Stimulated activated naive CD8-positive, alpha-beta T cell treated with anti-CD3 and anti-CD28 coated beads, Interleukin-15, Interleukin-2, amounts not matched to agents 100 U/mL and 50 U/mL, for 24 hours (primary cell): ENCODE data around the gene GNPTAB.

ENCODE experiments used
- ATAC-seq: fragments of 150-1000 bp; cut with Tn5 transposase; one replicate; pipeline ENCODE4 v1.10.0; 2021
- DNase-seq: peaks from one replicate; pipeline ENCODE4 v3.0.0; 2021

Gene GNPTAB

DNA sequence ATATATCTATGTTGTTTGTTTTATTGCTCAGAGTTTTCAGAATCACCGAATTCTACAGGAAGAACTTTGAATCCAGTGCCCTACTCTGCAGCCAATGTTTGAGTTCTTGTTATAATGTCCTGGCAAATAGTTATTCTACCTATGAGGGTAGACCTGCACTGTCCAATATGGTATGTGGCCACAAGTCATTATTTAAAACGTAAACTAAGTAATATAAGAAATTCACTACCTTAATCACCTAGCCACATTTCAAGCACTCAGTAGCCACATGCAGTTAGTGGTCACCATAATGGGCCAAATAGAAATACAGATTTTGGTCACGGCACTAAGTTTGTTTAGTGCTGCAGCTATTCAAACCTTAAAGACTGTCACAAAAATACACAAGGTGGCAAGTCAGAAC lies 26.4 kb downstream of the GNPTAB start:
- no peak for ATAC-seq
- DNase-seq: no peak

DNA sequence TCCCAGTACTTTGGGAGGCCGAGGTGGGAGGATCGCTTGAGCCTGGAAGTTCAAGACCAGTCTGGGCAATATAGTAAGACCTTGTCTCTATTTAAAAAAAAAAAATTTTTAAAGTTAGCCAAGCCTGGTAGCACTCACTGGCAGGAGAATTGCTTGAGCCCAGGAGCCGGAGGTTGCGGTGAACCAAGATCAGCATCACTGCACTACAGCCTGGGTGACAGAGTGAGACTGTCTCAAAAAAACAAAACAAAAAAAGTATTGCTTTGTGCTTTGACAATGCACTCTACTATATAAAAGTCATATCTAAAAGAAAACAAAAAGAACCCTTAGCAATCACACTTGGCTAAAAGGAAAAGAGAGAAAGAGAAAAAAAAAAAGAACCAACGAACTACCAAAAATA lies 26.8 kb downstream of the GNPTAB start:
- DNase-seq: no peak
- no peak for ATAC-seq

DNA sequence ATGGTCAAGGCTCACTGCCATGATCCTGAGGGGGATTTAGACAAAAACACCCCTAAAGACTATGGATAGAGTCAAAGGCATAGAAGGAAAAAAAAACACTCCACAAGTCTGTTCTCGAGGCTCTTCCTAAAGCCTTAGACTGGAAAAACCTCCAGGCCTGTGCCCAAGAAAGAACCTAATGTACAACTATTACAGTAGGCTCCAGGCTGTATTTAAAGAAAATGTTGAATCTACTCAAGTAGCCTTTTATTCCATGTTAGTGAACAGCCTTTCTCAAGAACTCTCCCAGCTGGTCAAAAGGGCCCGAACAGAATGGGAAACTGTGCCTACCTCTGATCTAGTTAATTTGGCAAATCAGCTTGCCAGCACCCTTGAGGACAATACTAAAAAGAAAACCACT lies 28.3 kb downstream of the GNPTAB start:
- DNase-seq: no peak
- no peak for ATAC-seq

DNA sequence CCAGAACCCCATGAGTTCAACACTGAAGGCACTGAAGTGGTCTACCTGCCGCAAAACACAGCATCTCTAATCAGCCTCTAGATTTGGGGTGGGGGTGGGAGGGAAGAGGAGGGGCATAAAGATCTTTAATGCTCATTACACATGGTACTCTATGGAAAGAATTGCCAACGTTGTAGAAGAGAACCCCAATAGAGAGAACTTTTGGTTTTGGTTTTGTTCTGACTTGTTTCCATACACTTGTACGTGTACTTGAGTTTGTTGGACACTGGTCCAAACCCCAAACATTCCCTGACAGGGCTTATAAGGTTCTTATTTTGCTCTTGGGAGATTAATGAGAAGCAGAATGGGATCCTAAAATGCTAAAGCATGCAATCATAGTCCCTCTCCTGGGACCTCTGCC lies 31.0 kb downstream of the GNPTAB start:
- peak; percentile 70 for ATAC-seq
- DNase-seq: no peak

DNA sequence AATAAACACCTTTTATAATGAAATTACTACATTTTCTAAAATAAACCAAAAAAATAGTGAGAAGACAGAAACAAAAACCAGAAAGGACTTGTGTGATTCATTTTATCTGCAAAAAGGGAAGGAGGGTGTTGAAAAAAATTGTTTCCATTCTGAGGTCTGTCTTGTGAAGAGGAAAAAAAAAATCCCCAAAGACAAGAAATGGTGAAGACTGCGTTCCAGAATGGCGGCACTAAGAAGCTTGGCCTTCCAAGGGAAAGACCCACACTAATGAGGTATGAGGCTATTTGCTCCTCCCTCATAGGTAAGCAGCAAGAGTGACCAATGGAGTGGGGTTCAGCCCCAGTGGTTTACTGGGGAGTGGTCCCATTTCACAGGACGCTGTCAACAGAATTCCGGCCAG lies 35.0 kb downstream of the GNPTAB start:
- DNase-seq (no peak), ATAC-seq (peak; percentile 38)

DNA sequence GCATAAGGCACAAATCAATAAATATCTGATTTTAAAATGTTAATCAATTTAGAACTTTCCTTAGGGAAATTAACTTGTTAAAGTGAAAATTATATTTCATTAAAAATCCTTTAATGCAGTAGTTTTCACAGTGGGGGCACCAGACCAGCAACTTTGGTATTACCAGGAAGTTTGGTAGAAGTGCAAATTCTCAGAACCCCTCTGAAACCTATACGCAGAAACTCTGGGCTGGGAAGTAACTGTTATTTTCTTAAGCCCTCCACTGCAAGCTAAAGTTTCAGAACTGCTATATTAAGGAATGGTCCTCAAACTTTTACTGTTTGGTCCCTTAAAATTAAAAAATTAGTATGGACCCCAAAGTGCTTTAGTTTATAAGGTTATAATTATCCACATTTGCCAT lies 35.7 kb downstream of the GNPTAB start:
- ATAC-seq (no peak), DNase-seq (no peak)

DNA sequence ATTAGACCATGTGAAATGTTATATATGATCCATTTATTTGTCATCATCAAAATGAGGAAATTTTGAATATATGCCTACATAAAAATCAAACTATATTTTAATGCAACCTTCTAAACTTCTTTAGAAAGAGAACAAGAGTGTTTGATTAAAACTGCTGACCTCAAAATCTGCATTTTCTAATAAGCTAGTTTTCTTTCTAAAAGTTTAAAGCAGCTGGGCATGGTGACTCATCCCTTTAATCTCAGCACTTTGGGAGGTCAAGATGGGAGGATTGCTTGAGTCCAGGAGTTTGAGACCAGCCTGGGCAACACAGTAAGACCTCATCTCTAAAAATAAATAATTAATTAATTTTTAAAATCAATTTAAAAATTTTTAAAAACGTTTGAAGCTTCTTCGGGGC lies 36.2 kb downstream of the GNPTAB start:
- ATAC-seq (no peak), DNase-seq (no peak)

DNA sequence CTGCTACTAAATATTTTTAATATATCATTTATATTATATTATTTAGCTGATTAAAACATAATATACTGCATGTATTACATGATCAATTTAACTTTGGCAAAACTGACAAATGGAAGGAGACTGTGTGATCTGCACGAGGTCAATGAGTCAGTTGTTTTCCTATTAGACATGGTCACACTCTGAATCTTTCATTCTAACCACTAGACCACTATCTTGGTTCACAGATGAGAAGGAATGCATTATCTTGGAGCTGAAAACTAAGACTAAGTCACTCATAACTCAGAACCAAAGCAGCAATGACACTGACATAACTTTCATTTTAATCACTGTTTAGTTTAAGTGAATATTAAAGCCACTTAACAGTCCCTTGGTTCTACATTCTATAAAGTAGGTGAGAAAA lies 37.4 kb downstream of the GNPTAB start:
- DNase-seq (no peak), ATAC-seq (peak; percentile 94)

DNA sequence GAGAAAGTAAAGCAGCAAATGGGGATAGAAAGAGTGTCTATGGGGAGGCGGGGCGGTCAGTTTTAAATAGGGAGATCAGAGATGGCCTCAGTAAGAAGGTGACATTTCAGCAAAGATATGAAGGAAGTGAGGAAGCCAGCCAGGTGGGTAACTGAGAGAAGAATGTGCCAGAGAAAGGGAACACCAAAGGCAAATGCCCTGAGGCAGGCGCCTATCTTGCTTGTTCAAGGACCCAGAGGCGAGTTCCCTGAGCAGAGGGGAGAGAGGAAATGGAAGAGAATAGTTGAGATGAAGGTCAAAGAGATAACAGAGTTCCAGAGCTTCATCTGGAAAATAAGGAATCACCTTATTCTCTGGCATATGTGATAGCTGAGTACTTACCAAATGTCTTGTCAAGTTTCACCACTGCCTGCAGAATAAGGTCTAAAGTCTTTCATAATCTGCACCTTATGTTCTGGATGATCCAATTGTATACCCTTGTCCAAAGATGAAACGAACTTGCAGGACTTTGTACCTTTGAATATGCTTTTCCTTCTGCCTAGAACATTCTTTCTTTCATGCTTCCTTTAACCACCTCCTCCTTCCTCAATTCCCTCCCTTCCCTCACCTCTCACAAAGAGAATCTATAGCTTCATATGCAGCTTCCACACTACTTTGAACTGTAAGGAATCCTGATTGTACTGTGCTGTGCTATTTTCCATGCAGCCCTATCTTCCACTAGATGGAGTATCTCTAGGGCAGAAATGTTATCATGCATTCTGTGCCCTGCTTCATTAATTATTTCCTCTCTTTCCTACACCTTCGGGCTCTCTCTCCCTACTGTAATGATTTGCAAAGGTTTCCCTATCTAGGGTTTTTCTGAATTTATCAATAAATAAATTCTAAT lies 38.5 kb downstream of the GNPTAB start:
- no peak for DNase-seq
- ATAC-seq: no peak

DNA sequence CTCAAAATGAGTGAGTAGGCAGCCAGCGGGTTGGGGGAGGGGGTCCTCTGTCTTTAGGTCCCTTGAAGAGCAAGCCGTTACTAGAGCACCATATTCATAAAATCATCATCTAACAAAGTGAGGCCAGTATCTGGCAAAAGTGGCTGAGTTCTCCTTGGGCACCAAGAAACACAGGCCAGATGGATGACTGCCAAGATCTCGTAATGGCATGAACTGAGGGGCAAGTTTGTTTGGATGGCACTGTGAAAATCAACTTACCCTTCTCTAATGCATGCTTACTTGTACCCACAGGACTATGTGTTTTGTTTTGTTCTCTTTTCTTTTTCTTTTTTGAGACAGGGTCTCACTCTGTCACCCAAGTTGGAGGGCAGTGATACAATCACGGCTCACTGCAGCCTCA lies 41.6 kb downstream of the GNPTAB start:
- no peak for DNase-seq
- ATAC-seq: no peak

DNA sequence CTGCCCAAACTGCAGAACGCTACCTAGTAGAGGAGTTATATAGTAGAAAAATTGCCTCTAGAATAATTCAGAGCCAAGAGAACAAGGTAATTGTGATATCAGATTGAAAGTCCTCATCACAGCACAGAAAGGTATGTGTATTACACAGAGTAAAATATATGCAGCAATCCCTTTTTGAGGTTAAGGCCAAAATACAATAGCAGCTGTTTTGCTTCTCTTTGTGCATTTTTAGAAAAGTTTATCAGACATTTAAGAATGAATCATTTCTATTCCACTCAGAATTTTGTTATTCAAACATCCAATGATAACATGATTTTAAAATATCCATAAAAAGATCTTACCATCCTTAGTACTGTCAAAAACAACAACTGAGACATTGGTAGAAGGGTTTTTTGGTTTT lies 45.1 kb downstream of the GNPTAB start:
- ATAC-seq (no peak), DNase-seq (no peak)

DNA sequence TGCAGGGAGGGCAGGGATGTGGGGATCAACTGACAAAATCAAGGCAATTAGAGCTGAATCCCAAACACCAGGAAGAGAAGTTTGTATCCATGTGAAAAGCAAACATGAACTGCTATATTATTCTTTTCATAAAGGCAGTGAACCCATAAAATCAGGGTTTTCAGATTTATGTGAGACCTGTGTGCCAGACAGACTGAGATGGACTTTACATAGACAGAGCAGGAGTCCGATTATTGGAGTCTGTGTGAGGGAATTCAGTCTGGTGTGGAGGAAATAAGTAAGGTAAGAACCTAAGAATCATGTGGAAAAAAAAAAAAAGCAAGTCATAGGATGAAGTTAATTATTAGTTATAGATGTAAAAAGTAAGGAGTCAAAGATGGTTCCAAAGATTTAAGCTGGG lies 46.4 kb downstream of the GNPTAB start:
- ATAC-seq: no peak
- DNase-seq: no peak

DNA sequence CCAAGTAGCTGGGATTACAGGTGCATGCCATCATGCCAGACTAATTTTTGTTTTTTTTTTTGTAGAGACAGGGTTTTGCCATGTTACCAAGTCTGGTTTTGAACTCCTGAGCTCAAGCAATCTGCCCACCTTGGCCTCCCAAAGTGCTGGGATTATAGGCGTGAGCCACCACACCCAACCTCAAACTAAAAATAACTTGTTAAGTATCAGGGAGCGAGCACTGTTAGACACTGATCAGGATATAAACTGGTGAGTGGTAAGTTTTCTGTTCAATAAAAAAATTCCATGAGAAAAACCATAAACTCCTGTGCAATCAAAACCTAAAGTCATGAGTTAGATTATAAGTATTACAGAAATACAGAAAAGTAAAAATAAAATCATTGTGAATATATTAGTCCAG lies 46.9 kb downstream of the GNPTAB start:
- DNase-seq (no peak), ATAC-seq (no peak)

DNA sequence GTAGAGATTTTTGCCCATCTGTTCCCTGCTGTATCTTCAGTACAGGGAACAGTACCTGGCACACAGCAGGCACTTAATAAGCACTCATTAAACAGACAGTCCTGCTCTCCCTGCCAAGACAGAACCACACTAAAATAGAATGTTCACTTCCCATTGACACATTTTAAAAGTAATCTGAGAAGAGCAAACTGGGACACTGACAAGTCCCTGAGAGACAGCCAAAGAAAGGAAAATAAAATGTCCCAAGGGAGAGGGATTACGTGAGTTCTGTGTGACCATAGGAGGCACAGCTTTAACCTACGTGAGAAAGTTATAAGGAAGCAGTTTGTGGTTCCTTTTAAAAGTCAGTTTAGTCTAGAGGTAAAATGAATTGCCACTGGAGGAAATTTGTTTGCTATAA lies 47.6 kb downstream of the GNPTAB start:
- DNase-seq: no peak
- no peak for ATAC-seq

DNA sequence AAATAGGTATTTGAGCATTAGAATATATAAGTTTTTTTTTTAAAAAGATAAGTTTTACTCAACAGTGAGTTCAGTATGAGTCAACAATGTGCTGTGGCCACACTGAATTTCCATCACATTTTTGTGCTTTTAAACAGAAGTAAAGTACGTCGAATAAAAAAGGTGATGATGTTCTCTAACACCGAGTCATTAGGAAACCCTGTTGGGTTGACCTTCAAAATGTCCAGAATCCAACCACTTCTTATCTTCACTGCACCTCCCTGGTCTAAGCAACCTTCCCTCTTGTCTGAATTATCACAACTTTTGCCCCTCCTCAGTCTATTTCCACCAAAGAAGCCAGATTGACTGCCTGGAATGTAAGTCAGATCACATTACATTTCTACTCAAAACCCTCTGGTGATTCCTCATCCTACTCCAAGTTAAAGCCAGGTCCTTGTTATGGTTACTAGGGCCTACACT lies 48.5 kb downstream of the GNPTAB start:
- DNase-seq: no peak
- ATAC-seq: peak; percentile 77

DNA sequence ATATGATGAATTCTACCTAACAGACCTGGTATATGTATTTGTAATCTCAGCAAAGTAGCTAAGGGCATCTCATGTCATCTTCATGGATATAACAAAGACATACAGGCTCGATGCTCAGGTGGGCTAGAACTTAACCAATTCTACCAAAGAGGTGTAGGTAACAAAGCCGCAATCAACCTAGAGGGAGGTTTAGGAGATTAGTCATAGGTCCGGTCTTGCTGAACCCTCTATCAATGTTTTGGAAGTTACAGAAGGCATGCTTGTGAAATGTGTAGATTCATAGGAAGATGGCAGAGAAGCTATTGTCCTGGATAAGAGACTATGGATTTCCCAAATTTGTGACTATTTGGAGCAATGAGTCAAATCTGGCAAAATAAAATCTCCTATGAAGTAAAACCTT lies 48.9 kb downstream of the GNPTAB start:
- no peak for DNase-seq
- peak; percentile 53 for ATAC-seq

DNA sequence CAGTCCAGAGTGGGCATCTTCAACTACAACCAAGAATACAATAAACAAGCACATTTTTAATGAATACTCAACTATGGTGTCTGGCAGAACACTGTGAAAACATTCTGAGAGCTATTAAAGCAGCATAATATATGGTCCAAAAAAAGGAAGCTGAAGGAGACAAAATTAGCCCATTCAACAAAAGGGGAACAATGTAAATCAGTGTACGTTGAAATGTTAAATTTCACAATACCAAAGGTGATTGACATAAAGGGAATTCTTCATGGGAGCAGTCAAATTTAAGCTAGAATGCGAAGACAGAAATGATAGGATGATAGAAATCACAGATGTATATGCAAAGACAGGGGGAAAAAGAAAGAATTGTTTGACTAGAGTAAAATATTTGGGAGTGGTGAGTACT lies 50.2 kb downstream of the GNPTAB start:
- ATAC-seq (no peak), DNase-seq (no peak)

DNA sequence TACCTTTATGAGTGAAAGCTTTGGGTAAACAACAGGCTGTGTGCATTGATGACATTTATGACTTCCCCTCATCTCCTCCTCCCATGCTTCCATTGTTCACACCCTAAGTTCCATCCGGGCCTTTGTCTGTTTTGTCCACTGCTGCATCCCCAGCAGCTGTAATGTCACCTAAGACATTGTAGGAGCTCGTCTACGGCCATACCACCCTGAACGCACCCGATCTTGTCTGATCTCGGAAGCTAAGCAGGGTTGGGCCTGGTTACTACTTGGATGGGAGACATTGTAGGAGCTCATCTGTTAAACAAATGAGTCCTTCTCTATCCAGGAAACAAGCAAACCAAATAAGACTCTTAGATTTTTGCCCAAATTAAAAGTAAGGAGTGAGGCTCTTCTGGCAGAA lies 51.1 kb downstream of the GNPTAB start:
- no peak for DNase-seq
- no peak for ATAC-seq

DNA sequence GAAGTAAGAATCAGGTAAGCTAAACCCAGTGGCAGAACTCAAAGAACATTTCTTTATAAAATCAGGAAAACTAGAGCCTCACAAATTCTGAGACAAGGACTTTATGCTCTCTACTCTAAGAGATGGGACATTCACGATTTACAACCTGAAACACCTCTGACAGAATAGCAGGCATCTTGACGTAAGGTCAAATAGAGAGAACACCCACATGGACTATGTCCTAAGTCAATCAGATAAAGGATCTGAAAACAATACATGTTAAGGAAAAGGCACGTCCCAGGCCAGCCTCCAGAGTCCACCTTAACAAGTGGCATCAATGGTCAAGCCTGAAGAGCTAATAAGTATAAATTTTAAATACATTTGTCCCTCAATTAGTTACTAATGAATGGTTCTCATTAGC lies 51.6 kb downstream of the GNPTAB start:
- DNase-seq (no peak), ATAC-seq (no peak)

DNA sequence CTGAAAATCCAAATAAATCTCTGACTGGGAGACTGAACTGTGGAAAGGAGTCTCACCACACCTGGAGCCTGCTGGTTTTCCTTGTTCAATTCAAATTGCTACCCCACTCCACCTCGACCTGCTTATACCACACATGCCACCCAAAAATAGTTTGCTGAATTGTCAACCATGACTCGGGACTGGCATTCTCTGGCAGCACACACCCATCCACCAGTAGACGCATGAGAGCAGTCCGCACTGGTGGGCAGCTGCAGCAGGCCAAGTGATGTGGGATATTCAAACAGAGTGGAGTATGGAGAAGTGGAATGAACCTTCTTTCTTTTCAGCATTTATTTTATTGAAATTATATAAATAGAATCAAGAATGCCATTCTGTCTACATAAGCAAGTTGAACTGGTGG lies 52.8 kb downstream of the GNPTAB start:
- no peak for ATAC-seq
- DNase-seq: no peak

DNA sequence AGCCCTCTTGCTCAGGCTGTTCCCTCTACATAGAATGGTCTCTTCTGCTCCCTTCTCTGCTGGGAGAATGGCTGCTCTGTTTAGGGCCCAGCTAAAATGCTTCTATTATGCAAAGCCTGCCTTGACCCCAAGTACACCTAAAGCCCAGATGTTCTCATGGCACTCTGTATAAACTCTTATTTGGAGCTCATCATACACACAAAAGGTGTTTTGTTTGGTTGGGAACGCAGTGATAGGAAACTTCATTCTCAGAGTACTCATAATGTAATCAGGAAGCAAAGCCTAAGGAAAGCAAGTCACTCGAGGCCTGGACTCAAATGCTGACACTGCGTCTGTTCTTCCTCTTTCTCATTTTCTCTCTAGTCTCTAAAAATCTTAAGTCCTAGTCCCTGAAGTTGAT lies 53.3 kb downstream of the GNPTAB start:
- no peak for DNase-seq
- no peak for ATAC-seq

DNA sequence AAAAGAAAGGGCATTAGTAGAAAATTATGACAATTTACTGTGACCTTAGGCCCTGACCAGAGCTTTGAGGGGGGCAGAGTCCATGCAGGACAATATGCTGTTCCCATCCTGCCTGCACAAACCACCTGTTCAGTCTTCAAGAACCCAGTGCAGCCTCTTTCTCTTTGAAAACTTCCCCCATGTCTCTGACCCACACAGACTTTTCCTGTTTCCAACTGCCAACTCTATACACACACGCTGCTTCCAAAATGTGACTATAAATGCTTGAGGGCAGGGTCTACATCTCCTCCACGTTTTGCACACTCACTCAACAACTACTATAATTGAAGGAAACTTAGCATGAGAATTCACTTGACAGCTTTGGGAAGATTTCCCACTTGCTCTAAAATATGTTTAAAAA lies 54.9 kb downstream of the GNPTAB start:
- no peak for DNase-seq
- no peak for ATAC-seq

DNA sequence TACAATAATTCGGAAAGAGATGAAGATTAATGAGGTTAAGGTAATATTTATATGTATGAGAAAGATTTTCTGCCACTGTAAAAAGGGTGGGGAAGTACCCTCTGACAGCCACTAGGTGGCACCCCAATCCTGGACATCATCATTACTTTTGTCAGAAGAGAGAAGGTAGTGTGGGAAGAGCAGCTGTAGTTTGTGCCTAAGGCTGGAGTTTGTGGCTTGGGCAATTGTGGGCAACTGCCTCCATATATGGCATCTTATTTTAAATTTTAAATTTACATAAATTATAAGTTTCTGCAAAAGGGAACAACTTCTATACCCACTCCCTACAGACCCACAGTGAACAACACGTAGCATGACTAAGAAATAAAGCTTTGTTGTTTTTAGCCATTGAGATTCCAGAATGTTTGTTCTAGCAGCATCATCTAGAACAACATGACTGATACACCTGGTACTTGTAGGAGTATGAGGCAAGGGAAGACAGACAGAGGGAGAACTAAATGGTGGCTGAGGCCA lies 57.1 kb downstream of the GNPTAB start:
- DNase-seq (peak; percentile 69), ATAC-seq (peak; percentile 91)
